Measurements from ENCODE around the gene TP63.

The TP63 gene

DNA sequence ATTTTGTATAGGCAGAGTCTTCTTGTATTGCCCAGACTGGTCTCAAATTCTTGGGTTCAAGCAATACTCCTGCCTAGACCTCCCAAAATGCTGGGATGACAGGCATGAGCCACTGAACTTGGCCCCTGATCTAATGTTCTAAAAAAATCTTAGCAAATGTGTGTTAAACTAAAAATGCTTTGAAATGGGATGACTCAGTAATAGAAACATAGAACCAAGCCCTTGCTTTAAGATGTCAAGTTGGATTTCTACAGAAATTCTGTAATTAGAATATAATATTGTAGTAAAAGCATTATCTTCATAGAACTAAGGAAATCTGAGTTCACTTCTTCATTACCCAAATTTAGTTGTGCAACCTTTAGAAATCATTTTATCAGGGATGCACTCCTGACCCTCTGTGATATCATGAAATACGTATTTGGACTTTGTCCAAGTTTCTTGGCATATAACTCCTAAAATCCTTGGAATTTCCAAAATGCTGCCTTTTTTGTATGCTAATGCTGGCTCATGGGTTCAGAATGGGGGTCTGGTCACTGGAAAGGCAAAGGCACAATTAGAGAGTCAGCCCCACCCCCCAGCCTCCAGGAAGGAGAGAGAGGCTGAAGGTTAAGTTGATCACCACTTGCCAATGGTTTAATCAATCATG is 217.3 kb downstream of the TP63 start:
- FAIRE-seq (no peak), DNase-seq (ENCODE audit: insufficient read length, low spot score) (no peak)
- TF ChIP-seq TAF1 (IDR thresholded peaks at IDR 0.05; ENCODE audit: low read depth, low read length) = no peak
- no peak for TF ChIP-seq POLR2A (IDR thresholded peaks at IDR 0.05; ENCODE audit: low read depth, low read length)
- no peak for TF ChIP-seq SPI1 (IDR thresholded peaks at IDR 0.05; ENCODE audit: low read depth, low read length)
- no peak for TF ChIP-seq POU2F2 (IDR thresholded peaks at IDR 0.05; ENCODE audit: low read depth, low read length)
- no peak for TF ChIP-seq PAX5 (IDR thresholded peaks at IDR 0.05; ENCODE audit: insufficient read depth, low read length, severe bottlenecking)
- no peak for TF ChIP-seq POLR2AphosphoS5 (IDR thresholded peaks at IDR 0.05; ENCODE audit: low read depth, low read length)

GRCh38 chr3:189849262-189849661 is 218.1 kb downstream of the TP63 start:
- FAIRE-seq (no peak), DNase-seq (ENCODE audit: insufficient read length, low spot score) (no peak)
- TF ChIP-seq POU2F2 (IDR thresholded peaks at IDR 0.05; ENCODE audit: low read depth, low read length) = no peak
- TF ChIP-seq POLR2A (IDR thresholded peaks at IDR 0.05; ENCODE audit: low read depth, low read length) = no peak
- no peak for TF ChIP-seq TAF1 (IDR thresholded peaks at IDR 0.05; ENCODE audit: low read depth, low read length)
- TF ChIP-seq POLR2AphosphoS5 (IDR thresholded peaks at IDR 0.05; ENCODE audit: low read depth, low read length) = no peak
- no peak for TF ChIP-seq PAX5 (IDR thresholded peaks at IDR 0.05; ENCODE audit: insufficient read depth, low read length, severe bottlenecking)

DNA sequence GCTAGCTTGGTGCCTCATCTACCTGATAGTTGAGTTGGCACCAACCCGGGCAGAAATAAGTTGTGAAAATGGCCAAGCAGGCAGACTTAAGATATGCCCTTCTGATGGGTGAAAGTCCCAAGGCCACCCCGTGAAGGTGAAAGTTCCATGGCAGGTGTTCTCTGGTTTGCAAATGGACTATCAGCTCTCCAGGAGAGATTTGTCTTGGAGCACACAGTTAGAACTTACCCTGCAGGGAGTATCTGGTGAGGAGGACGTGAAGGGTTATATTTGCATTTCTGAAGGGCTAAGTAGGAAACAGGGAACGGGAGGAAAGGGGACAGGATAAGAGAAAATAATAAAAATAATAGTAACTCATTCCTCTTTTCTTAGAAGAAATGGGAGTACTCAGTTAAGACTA is 220.5 kb downstream of the TP63 start:
- no peak for FAIRE-seq
- no peak for DNase-seq (ENCODE audit: insufficient read length, low spot score)

DNA sequence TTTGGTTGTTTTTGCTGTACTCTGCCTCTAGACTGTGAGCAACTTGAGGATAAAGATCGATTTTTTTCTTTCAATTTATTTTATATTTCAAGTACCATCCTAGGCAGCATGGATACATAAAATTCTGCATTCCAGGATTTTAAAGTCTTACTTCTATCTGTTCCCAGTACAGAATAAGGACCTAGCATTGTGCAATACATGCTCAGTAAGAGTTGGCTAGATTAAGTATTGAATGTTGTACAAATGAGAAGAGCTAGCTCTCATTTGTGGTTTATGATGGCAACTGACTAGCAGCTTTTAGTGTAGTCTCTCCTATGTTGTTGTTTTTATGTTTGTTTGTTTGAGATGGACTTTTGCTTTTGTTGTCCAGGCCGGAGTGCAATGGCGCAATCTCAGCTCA is 222.7 kb downstream of the TP63 start:
- no peak for FAIRE-seq
- DNase-seq (ENCODE audit: insufficient read length, low spot score) = no peak
- no peak for TF ChIP-seq TAF1 (IDR thresholded peaks at IDR 0.05; ENCODE audit: low read depth, low read length)
- TF ChIP-seq POU2F2 (IDR thresholded peaks at IDR 0.05; ENCODE audit: low read depth, low read length) = no peak
- no peak for TF ChIP-seq POLR2AphosphoS5 (IDR thresholded peaks at IDR 0.05; ENCODE audit: low read depth, low read length)
- TF ChIP-seq PAX5 (IDR thresholded peaks at IDR 0.05; ENCODE audit: insufficient read depth, low read length, severe bottlenecking) = no peak
- no peak for TF ChIP-seq POLR2A (IDR thresholded peaks at IDR 0.05; ENCODE audit: low read depth, low read length)
- no peak for TF ChIP-seq SPI1 (IDR thresholded peaks at IDR 0.05; ENCODE audit: low read depth, low read length)

More for the DNA sequence above, 220.5 kb downstream of the TP63 start:
- TF ChIP-seq POLR2A (IDR thresholded peaks at IDR 0.05; ENCODE audit: low read depth, low read length) (no peak), POLR2AphosphoS5 (IDR thresholded peaks at IDR 0.05; ENCODE audit: low read depth, low read length) (no peak), SPI1 (IDR thresholded peaks at IDR 0.05; ENCODE audit: low read depth, low read length) (no peak), POU2F2 (IDR thresholded peaks at IDR 0.05; ENCODE audit: low read depth, low read length) (no peak), TAF1 (IDR thresholded peaks at IDR 0.05; ENCODE audit: low read depth, low read length) (no peak), PAX5 (IDR thresholded peaks at IDR 0.05; ENCODE audit: insufficient read depth, low read length, severe bottlenecking) (no peak)

GRCh38 chr3:189860296-189860695 is 229.1 kb downstream of the TP63 start:
- FAIRE-seq (no peak), DNase-seq (ENCODE audit: insufficient read length, low spot score) (no peak)
- no peak for TF ChIP-seq TAF1 (IDR thresholded peaks at IDR 0.05; ENCODE audit: low read depth, low read length)
- no peak for TF ChIP-seq POU2F2 (IDR thresholded peaks at IDR 0.05; ENCODE audit: low read depth, low read length)
- TF ChIP-seq SPI1 (IDR thresholded peaks at IDR 0.05; ENCODE audit: low read depth, low read length) = no peak
- TF ChIP-seq PAX5 (IDR thresholded peaks at IDR 0.05; ENCODE audit: insufficient read depth, low read length, severe bottlenecking) = no peak
- TF ChIP-seq POLR2AphosphoS5 (IDR thresholded peaks at IDR 0.05; ENCODE audit: low read depth, low read length) = no peak
- TF ChIP-seq POLR2A (IDR thresholded peaks at IDR 0.05; ENCODE audit: low read depth, low read length) = no peak

GRCh38 chr3:189862385-189862998 is 231.3 kb downstream of the TP63 start:
- no peak for DNase-seq (ENCODE audit: insufficient read length, low spot score)
- no peak for TF ChIP-seq TAF1 (IDR thresholded peaks at IDR 0.05; ENCODE audit: low read depth, low read length)
- TF ChIP-seq PAX5 (IDR thresholded peaks at IDR 0.05; ENCODE audit: insufficient read depth, low read length, severe bottlenecking) = no peak
- no peak for TF ChIP-seq SPI1 (IDR thresholded peaks at IDR 0.05; ENCODE audit: low read depth, low read length)
- no peak for TF ChIP-seq POLR2A (IDR thresholded peaks at IDR 0.05; ENCODE audit: low read depth, low read length)
- no peak for TF ChIP-seq POU2F2 (IDR thresholded peaks at IDR 0.05; ENCODE audit: low read depth, low read length)
- no peak for FAIRE-seq

DNA sequence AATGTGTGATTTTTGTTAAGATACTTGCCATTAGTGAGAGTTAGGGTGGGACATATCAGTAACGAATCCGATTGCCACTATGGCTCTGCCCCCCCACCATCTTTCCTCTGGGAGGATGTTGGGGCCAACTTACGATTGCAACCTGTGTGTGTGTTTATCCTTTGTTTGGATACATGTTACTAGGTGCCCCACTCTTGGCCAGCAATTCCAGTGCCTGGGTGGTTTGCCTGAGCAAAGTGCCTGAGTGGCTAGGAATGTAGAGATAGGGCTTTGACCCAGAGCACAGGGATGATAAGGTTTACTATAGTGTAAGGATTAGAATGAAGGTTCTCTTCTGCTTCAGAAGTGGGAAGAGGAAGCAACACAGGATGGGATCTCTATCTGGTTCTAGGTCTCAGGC is 231.8 kb downstream of the TP63 start:
- no peak for FAIRE-seq
- DNase-seq (ENCODE audit: insufficient read length, low spot score) = no peak
- TF ChIP-seq POLR2AphosphoS5 (IDR thresholded peaks at IDR 0.05; ENCODE audit: low read depth, low read length) = no peak
- no peak for TF ChIP-seq SPI1 (IDR thresholded peaks at IDR 0.05; ENCODE audit: low read depth, low read length)
- TF ChIP-seq POU2F2 (IDR thresholded peaks at IDR 0.05; ENCODE audit: low read depth, low read length) = no peak
- no peak for TF ChIP-seq TAF1 (IDR thresholded peaks at IDR 0.05; ENCODE audit: low read depth, low read length)
- no peak for TF ChIP-seq POLR2A (IDR thresholded peaks at IDR 0.05; ENCODE audit: low read depth, low read length)
- no peak for TF ChIP-seq PAX5 (IDR thresholded peaks at IDR 0.05; ENCODE audit: insufficient read depth, low read length, severe bottlenecking)

DNA sequence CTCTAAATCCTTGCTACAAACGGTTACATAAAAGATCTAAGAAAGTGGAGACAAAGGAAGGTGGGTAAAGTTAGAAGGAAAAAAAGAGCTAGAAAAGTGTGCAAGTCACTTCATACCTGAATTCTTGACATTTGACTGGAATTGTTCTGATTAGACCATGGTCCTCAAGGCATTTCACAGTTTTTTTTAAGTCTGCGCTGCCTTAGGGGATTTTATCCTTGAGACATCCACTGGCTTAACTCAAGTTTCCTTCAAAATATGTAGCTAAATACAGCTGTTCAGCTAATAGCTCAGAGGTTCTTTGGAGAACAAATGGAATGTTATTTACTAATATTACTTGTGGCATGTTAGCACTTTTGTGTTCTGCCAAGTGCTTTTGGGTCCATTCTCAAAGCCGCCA is 236.9 kb downstream of the TP63 start:
- DNase-seq (ENCODE audit: insufficient read length, low spot score) = no peak
- no peak for FAIRE-seq
- TF ChIP-seq POLR2AphosphoS5 (IDR thresholded peaks at IDR 0.05; ENCODE audit: low read depth, low read length) = no peak
- no peak for TF ChIP-seq POLR2A (IDR thresholded peaks at IDR 0.05; ENCODE audit: low read depth, low read length)
- TF ChIP-seq PAX5 (IDR thresholded peaks at IDR 0.05; ENCODE audit: insufficient read depth, low read length, severe bottlenecking) = no peak
- no peak for TF ChIP-seq TAF1 (IDR thresholded peaks at IDR 0.05; ENCODE audit: low read depth, low read length)
- no peak for TF ChIP-seq SPI1 (IDR thresholded peaks at IDR 0.05; ENCODE audit: low read depth, low read length)
- no peak for TF ChIP-seq POU2F2 (IDR thresholded peaks at IDR 0.05; ENCODE audit: low read depth, low read length)

DNA sequence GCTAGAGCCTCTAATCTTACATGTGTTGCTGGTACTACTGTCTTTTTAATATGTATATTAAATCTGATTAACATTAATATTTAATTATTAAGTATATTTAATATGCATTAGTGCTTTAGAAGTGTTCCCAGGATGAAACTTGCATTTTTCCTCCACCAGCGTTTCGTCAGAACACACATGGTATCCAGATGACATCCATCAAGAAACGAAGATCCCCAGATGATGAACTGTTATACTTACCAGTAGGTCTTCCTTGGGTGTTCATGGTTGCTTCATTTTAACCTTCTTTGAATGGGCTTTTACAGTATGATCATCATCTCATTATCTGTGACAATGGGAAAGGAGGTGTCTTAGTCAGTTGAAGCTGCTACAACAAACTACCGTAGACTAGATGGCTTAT is 238.0 kb downstream of the TP63 start:
- TF ChIP-seq POU2F2 (IDR thresholded peaks at IDR 0.05; ENCODE audit: low read depth, low read length) (no peak), SPI1 (IDR thresholded peaks at IDR 0.05; ENCODE audit: low read depth, low read length) (no peak), PAX5 (IDR thresholded peaks at IDR 0.05; ENCODE audit: insufficient read depth, low read length, severe bottlenecking) (no peak), POLR2AphosphoS5 (IDR thresholded peaks at IDR 0.05; ENCODE audit: low read depth, low read length) (no peak), TAF1 (IDR thresholded peaks at IDR 0.05; ENCODE audit: low read depth, low read length) (no peak), POLR2A (IDR thresholded peaks at IDR 0.05; ENCODE audit: low read depth, low read length) (no peak)
- FAIRE-seq = no peak
- DNase-seq (ENCODE audit: insufficient read length, low spot score) = no peak

Data from GM12891 (cell line).